NCI-H2171 treated with DMSO at 0.1 percent for 48 hours (cell line): ENCODE data around the gene GBF1.
"Not testable (repeated sequence)": the region's sequence is repeated elsewhere in the genome, so short reads cannot be mapped to it uniquely, and the experiment has no call there.

Source experiments
- DNase-seq: peaks from one replicate; lab custom pipeline; 2025; lab: John Stamatoyannopoulos, UW

The GBF1 gene, protein sequence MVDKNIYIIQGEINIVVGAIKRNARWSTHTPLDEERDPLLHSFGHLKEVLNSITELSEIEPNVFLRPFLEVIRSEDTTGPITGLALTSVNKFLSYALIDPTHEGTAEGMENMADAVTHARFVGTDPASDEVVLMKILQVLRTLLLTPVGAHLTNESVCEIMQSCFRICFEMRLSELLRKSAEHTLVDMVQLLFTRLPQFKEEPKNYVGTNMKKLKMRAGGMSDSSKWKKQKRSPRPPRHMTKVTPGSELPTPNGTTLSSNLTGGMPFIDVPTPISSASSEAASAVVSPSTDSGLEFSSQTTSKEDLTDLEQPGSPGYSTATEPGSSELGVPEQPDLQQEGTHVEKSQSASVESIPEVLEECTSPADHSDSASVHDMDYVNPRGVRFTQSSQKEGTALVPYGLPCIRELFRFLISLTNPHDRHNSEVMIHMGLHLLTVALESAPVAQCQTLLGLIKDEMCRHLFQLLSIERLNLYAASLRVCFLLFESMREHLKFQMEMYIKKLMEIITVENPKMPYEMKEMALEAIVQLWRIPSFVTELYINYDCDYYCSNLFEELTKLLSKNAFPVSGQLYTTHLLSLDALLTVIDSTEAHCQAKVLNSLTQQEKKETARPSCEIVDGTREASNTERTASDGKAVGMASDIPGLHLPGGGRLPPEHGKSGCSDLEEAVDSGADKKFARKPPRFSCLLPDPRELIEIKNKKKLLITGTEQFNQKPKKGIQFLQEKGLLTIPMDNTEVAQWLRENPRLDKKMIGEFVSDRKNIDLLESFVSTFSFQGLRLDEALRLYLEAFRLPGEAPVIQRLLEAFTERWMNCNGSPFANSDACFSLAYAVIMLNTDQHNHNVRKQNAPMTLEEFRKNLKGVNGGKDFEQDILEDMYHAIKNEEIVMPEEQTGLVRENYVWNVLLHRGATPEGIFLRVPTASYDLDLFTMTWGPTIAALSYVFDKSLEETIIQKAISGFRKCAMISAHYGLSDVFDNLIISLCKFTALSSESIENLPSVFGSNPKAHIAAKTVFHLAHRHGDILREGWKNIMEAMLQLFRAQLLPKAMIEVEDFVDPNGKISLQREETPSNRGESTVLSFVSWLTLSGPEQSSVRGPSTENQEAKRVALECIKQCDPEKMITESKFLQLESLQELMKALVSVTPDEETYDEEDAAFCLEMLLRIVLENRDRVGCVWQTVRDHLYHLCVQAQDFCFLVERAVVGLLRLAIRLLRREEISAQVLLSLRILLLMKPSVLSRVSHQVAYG (N-terminal part only)

DNA sequence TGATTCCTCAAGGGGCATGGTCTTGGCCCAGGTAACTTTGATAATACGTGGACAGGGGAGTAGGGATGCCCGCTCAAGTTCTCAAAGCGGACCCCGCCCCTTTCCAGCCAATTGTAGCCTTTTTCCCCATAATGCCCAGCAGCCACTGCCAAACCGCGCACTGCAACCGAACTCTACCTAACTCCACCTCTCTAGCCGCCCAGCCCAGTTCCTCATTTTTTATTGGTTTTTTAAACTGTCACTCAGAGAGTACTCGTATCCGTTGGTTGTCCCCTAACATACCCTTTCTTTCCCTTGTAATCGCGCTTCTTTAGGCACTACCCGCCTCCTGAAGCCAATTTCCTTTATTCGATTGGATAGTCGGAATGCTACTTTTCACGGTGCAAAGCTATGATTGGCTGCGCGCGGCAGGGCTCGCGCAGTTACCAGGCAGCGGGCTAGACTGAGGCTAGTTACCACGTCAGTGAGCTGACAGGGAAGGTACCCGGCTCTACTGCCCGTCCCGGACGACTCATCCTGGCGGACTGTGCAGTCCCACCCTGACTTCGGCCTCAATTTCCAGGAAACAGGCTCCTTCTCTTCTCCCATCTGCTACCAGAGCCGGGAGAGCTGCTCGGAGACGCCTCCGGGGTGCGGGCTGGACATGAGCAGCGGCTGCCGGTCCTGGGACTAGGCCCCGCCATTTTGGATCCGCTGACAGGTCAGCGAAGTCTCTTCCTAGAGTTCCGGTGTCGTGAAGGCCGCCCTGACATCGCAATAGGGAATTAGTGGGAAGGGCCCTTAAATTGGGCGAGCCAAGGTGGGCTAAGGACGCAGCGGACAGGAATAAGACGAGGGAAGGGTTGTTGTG, at the start of gene GBF1:
Gene GBF1, plus strand, starts transcription at position 451 of the 850 bp plus-strand sequence. CDS start 13,407 bp downstream, outside the sequence.
- peak; percentile 98 for DNase-seq

- no peak for DNase-seq
These were observed 48.4 kb upstream of the GBF1 start for GRCh38 chr10:102196893-102197292.

DNA sequence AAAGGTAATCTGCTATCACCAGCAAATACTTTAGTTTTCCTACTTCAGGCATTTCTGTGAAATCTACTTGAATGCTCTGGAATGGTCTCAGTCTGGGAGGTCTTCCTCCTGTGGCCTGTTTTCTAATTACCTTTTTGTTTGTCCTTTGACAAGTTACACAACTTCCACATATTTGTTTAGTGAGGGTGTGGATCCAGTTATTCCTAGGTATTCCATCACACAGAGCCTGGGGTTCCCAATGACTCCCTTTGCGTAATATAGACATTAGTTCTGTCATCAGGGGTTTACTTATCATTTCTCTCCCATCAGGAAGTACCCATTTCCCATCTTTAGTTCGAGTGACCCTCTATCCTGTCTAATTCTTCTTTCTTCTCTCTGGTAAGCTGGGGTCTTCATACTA, 47.3 kb upstream of the GBF1 start:
- DNase-seq: no peak

DNA sequence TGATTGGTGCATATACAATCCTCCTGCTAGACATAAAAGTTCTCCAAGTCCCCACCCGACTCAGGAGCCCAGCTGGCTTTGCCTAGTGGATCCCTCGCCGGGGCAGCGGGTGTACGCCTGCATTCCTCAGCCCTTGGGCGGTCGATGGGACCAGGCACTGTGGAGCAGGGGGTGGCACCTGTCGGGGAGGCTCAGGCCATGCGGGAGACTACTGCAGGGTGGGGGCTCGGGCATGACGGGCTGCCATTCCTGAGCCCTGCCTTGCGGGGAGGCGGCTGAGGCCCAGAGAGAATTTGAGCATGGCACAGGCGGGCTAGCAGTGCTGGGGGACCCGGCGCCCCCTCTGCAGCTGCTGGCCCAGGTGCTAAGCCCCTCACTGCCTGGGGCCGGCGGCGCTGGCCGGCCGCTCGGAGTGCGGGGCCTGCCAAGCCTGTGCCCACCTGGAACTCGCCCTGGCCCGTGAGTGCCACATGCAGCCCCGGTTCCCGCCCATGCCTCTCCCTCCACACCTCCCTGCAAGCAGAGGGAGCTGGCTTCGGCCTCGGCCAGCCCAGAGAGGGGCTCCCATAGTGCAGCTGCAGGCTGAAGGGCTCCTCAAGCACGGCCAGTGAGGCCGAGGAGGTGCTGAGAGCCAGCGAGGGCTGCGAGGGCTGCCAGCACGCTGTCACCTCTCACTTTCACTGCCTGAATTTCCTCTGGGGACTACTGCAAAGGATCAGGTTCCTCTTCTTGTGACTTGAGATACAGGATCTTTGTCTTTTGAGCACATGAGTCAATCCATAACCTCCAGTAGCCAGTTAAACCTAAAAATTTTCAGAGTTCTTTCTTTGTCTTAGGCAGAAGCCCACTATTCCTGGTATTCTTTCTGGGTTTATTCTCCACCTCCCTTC, 44.3 kb upstream of the GBF1 start:
- DNase-seq: no peak

DNA sequence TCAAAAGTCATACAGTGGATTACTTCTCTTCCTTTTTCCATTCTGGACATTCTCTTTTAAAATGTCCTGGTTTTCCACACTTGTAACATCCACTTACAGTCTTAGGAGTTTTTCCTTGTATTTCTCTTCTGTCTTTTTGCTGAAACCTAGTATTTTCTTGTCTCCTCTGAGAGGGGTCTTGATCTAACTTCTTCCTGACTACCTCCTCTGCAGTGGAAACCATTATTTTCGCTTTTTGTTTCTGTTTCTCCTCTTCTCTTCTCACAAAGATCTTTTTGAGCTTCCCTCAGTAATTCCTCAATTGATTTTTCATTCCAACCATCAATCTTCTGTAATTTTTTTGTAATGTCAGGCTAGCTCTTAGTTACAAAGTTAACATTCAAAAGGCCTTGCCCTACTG, 42.9 kb upstream of the GBF1 start:
- no peak for DNase-seq

DNA sequence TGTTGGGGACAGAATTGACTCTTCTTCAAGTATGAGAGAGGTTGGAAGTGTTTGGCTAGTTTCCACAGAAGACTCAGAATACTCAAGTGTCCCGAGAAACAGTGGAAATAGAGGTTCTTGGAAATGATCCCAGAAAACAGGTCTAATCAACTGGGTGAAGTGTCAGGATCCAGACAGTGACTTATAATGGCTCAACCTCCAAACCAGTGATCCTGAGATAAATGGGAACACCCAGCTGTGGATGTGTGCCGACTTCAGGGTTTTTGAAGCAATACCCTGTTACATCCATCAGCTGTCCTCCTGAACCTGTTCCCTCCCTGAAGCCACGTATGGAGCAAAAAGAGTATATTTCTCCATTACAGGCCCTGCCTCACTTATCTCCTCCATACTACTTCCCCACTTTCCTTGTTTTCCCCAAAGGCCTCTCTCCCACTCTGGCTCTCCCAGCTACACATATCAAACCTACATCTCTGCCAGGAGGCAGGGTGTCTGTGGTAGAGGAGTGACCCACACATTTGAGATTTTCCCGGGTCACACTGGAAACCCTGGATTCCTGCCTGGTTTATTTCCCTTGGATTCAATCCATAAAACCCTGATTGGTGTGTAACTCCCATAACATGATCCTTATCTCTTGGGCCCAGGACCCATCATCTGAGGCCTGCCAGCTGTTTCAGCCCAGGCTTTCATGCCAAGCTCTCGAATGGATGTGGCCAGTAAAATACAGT, 36.9 kb upstream of the GBF1 start:
- DNase-seq: no peak

GRCh38 chr10:102211615-102212299, 33.6 kb upstream of the GBF1 start:
- DNase-seq: no peak

DNA sequence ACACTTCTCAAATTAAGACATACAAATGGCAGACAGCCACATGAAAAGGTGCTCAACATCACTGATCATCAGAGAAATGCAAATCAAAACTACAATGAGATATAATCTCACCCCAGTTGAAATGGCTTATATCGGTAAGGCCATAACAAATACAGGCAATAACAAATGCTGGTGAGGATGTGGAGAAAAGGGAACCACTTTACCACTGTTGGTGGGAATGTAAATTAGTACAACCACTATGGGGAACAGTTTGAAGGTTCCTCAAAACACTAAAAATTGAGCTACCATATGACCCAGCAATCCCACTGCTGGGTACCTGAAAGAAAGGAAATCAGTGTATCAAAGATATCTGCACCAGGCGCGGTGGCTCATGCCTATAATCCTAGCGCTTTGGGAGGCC, 31.7 kb upstream of the GBF1 start:
- not testable (repeated sequence) for DNase-seq

DNA sequence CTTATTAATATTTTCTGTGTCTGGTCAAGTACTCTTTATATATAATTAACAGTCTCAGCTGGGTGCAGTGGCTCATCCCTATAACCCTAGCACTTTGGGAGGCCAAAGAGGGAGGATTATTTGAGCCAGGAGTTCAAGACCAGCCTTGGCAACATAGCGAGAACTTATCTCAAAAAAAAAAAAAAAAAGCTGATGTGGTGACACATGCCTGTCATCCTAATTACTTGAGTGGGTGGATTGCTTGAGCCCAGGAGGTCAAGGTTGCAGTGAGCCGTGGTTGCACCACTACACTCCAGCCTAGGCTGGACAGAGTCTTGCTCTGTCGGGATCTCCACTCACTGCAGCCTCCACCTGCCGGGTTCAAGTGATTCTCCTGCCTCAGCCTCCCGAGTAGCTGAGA, 26.0 kb upstream of the GBF1 start:
- DNase-seq: no peak

- peak; percentile 22 for DNase-seq
These were observed 24.7 kb upstream of the GBF1 start for GRCh38 chr10:102220612-102221011.

DNA sequence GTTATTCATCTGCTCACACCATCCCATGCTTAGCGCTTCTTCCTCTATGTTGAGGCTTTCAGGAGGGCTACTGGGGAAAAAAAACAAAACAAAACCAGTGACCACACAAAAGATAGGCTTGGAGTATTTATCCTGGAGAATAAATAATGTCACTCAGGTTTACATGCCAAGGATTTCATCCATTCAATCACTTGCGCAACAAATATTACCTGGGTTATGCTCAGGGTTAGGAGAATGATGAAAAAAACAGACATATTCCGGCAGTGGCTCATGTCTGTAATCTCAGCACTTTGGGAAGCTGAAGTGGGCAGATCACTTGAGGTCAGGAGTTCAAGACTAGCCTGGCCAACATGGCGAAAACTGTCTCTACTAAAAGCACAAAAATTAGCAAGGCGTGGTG, 22.5 kb upstream of the GBF1 start:
- no peak for DNase-seq

GRCh38 chr10:102225646-102226541, 19.4 kb upstream of the GBF1 start, which contains the start of gene ELOVL3:
ELOVL3 (plus strand) TSS chr10:102226299; CDS start chr10:102226549, 250 bp downstream.
- no peak for DNase-seq

DNA sequence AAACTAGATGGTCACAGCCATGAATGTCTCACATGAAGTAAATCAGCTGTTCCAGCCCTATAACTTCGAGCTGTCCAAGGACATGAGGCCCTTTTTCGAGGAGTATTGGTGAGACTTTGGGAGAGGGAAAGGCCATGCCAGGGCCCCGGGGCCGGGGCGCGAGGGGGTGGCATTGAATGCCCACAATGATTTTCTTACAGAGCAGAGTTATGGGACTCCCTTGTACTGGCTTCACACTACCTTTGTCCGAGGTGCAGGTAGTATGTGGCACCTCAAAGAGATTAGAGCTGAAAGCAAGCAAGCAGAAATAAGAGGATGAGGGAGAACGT, 18.8 kb upstream of the GBF1 start:
- DNase-seq: no peak

DNA sequence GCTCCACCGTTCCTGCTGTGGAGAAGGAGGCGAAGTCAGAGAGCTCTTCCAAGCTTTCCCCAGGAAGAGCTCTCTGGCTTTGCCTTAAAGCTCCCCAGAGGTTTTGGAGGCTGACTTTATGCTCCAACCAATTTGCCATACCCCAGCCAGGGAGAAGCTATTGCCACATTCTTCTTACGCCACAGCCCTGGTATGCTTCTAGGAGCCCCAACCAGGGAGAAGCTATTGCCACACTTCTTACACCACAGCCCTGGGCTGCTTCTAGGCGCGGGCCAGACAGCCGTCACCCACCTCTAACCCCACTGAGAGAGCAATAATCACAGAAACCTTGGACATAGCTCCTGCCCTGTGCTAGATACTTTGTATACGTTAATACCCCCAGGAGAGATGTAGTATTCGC, 18.3 kb upstream of the GBF1 start:
- DNase-seq: no peak

DNA sequence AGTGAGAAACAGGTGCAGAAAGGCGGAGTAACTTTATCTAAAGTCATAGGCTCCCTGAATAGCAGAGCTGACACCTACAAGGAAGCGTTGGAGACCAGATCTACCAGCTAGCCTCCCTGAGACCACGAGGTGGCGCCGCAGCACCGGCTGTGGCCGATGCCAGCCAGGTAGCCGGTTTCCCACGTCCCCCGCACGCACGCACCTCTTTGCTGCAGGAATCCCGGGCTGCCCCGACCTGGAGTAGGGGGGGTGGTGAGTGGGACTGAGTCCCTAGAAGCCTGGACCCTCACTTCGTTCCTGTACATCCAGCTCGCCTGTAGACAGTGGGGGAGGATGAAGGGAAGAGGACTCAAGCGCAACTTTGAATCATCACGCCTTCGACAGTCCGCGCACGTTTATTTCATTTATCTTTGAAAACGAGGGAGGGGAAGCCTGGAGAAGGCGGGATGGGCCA, 15.5 kb upstream of the GBF1 start:
- peak; percentile 70 for DNase-seq

DNA sequence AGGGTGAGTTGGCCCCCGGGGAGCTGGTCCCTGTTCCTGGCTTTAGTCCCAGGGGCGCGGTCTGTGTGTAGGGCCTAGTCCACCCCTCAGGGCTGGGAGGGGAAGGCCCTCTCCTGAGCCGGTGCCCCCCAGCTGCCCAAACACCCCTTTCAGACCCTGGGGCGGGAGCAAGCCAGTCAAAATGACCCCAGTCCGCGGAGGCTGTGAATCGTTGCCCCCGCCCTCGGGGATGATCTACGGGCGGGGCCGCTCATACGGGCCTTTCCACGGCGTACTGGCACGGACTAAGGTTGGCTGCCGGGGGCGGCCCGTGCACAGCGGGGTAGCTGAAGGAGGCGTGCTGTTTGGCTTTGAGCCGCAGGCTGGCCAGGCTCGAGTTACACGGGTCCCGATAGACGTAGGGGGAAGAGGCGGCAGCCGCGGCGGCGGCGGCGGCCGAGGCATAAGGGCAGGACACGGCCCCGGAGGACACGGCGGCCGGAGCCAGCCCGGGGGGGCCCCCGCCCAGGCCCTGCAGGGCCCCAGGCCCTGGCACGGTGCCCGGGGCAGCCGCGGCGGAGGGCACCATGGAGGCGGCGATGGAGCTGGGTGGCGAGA, 15.0 kb upstream of the GBF1 start:
- DNase-seq: peak; percentile 68

GRCh38 chr10:102230861-102231356, 14.4 kb upstream of the GBF1 start:
- DNase-seq: peak; percentile 17
